GM10266 (cell line): ENCODE results near the gene POGK.

Experiments
- DNase-seq: peaks from one replicate; pipeline ENCODE4 v3.0.0; 2012; ENCODE audit errors: extremely low spot score
- TF ChIP-seq, protein P1 (sequence below): IDR thresholded peaks from 2 replicates; pipeline ENCODE4 v1.5.1; 2012; ENCODE audit warnings: mild to moderate bottlenecking, low read depth; ENCODE audit not compliant: control insufficient read depth, insufficient read depth; ENCODE audit errors: missing control alignments

Gene POGK

DNA sequence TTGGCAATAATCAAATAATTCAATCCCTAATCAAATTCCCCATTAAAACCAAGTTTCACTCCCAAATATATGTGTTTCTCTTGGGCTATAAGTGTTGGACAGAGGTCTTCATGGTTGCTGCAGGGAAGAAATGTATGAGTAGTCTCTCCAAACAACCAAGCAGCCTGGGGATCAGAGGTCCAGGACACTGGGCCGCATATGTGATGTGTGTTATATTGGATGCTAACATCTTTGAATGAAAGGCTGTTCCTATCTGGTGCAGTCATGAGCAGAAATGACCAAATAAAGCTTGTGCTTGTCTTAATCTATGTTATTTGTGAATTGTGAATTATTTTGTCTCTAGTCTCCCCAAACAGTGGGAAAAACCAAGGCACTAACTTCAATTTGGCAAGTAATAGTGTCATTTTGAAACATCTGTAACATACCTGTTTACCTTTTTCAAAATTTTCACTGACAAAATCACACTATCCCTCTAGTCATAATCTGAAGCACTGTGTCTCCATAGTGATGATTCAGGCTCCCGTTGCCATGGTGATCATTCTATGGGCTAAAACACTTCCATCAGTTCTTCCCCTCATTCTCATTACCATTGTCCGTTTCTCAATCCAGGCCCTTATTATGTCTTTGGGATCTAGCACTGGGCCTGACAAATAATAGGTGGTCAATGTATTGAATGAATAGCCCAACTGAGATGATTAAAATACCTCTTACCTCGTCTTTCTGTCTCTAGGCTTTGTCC lies 49.3 kb downstream of the POGK start:
- DNase-seq, result no peak
- TF ChIP-seq, protein P1, sequence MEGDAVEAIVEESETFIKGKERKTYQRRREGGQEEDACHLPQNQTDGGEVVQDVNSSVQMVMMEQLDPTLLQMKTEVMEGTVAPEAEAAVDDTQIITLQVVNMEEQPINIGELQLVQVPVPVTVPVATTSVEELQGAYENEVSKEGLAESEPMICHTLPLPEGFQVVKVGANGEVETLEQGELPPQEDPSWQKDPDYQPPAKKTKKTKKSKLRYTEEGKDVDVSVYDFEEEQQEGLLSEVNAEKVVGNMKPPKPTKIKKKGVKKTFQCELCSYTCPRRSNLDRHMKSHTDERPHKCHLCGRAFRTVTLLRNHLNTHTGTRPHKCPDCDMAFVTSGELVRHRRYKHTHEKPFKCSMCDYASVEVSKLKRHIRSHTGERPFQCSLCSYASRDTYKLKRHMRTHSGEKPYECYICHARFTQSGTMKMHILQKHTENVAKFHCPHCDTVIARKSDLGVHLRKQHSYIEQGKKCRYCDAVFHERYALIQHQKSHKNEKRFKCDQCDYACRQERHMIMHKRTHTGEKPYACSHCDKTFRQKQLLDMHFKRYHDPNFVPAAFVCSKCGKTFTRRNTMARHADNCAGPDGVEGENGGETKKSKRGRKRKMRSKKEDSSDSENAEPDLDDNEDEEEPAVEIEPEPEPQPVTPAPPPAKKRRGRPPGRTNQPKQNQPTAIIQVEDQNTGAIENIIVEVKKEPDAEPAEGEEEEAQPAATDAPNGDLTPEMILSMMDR, result no peak

DNA sequence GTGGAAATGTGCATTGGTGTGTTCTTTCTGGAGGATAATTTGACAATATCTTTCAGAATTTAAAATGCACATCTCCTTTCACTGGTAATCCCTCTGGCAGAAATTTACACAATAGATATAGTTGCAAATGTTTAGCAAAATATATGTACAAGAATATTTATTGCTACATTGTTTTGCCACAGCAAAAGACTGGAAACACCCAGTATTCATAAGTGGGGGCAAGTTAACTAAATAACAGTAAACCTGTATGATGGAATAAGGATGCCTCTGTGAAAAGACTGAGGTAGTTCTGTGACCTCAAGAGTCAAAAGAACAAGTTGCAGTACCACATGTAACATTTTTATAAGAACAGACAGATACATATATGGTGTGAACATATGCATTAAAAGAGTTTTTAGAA lies 50.5 kb downstream of the POGK start:
- TF ChIP-seq, protein P1, result no peak
- no peak for DNase-seq

DNA sequence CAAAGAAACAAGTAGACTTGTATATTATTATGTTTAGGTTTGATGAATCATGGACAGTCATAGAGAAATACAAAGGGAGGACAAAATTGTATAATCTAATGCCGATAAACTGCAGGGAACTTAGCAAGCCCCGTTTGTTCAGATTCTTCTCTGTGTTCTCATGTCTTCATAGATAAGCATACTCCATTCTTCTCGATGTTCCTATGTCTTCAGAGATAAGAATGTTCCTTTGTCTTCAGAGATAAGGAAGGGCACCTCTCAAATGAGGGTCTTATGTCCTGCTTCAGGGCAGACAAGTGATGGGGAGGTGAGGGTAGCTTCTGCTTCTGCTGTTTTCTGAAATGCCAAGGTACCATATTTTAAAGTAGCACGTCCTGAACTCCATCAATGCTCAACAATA lies 56.5 kb downstream of the POGK start:
- no peak for DNase-seq

DNA sequence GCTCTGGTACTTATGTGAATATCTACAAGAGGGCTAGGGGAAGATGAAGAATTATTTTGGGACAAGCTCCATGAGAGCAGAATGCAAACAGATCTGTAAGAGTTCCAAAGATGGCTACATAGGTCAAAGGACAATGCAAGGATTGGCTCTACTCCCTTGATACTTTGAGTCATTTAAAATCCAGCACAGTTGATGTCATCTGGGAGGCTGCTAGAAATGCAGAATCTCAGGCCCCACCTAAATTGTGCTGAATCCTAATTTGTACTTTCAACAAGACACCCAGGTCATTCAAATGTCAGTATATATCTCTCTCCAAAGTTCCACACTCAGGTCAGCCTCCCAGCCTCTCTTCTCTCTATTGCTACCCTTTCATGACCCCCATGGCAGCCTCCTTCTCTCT lies 60.5 kb downstream of the POGK start:
- TF ChIP-seq, protein P1, result no peak
- DNase-seq, result no peak

More for the DNA sequence above, 56.5 kb downstream of the POGK start:
- TF ChIP-seq, protein P1, result no peak

DNA sequence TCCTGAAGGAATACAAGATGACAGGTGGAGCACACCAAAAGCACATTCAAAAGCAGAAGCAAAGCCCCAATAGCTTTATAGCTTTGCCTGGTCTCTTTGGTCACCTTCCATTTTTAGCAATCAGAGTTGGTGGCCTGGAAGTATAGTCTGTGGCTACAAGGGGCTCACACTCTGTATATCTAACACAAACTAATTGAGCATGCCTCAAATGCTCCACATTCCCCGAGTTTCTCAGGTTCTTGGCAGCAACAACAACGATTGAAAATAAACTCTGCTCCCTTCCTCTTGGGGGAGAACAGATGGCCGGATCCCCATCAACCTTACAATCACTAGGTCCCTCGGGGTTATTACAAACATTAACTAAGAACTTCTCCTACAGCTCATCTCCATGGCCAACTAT lies 61.7 kb downstream of the POGK start:
- TF ChIP-seq, protein P1, result no peak
- DNase-seq, result no peak

DNA sequence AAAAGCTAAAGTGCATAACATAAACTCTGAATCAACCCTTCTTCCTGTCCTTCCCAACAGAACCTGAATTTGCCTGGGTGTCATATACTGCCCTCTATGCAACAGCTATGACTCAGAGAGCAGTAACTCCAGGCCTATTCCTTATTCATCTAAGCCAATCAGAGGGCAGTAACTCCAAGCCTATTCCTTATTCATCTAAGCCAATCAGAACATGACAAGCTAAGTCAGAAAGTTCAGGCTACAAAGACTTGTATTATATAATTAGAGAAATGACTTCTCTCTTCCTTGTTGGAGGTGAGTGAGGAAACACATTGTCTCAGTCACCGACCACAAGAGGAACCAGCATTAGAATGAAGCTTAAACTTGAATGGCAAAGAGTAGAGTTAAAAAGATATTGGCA lies 63.0 kb downstream of the POGK start:
- TF ChIP-seq, protein P1, result no peak
- no peak for DNase-seq

DNA sequence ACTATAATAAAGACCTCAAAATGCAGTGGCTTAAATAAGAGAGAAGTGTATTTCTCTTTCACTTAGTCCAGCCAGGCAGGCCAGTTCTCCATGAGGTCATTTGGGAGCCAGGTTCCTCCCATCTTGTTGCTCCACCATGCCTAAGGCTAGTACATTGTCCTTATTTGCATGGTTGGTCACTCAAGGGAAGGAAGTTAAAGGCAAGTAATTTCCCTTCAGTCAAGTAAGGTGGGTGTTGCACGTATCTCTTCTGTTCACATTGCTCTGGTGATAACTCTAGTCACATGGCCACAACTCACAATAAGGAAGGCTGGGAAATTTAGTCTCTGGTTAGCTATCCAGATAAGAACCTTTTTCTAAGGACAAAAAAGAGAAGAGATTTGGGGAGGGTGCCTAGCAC lies 64.0 kb downstream of the POGK start:
- DNase-seq, result no peak
- TF ChIP-seq, protein P1, result no peak
